Tibial artery (tissue), 4 donors: Measurements from ENCODE around the gene LZTR1.

ENCODE experiments used
- DNase-seq, 2 donors: peaks; one replicate each; pipeline ENCODE4 v3.0.0-alpha.2; 2019
- H3K27ac ChIP-seq, 2 donors: fragments of 200-600 bp; sonication (generic) in 1 of 2; 1 replicate in 1 of 2; 2 replicates in 1 of 2; pipeline ENCODE4 v1.5.1; 2018 to 2019; ENCODE audit warnings: mild to moderate bottlenecking in 1 of 2
- H3K27me3 ChIP-seq, 2 donors: fragments of 200-600 bp; sonication (generic) in 1 of 2; one replicate each; pipeline versions ENCODE4 v1.5.1 to v1.6.0; 2016 to 2019
- H3K36me3 ChIP-seq, 3 donors: fragments of 200-600 bp; sonication (generic) in 2 of 3; one replicate each; pipeline ENCODE4 v1.5.1; 2016 to 2019; ENCODE audit warnings: mild to moderate bottlenecking in 2 of 3
- H3K4me1 ChIP-seq, 4 donors: fragments of 200-600 bp; sonication (generic) in 2 of 4; 1 replicate in 3 of 4; 2 replicates in 1 of 4; pipeline ENCODE4 v1.5.1; 2016 to 2019
- H3K4me3 ChIP-seq, 2 donors: fragments of 200-600 bp; sonication (generic) in 1 of 2; 1 replicate in 1 of 2; 2 replicates in 1 of 2; pipeline ENCODE4 v1.5.1; 2018 to 2019; ENCODE audit warnings: mild to moderate bottlenecking in 2 of 2
- H3K9me3 ChIP-seq, 3 donors: fragments of 200-600 bp; sonication (generic) in 1 of 3; one replicate each; pipeline ENCODE4 v1.5.1; 2016 to 2019
- CTCF ChIP-seq, 2 experiments: fragments of 200-600 bp in 1 of 2; fragments of 450-650 bp in 1 of 2; IDR thresholded peaks; one replicate each; pipeline ENCODE4 v1.5.1; 2017 to 2019; ENCODE audit warnings: antibody characterized with exemption in 2 of 2, mild to moderate bottlenecking in 1 of 2, moderate library complexity in 1 of 2
- intact Hi-C: fragments of 100-400 bp; cut with DNase I; formaldehyde crosslinking; loops from one replicate; pipeline ENCODE4 v1.15.0; 2023; ENCODE audit warnings: low total_unique reads

LZTR1 gene

GRCh38 chr22:20989323-20990138 is 7.4 kb downstream of the LZTR1 start:
- peaks cover 31 to 90% (median 63%) of the 10 kb centered on the region in 3 donors for H3K36me3 ChIP-seq
- intact Hi-C loops = no loop called here

GRCh38 chr22:20990184-20991180 is 8.4 kb downstream of the LZTR1 start:
- no peak for TF ChIP-seq CTCF (IDR thresholded peaks at IDR 0.05)
- DNase-seq = no peak
- intact Hi-C loops = no loop called here
- no peak overlapping the region for H3K27ac ChIP-seq
- no peak overlapping the region for H3K4me3 ChIP-seq
- peaks cover 33 to 94% (median 61%) of the 10 kb centered on the region in 3 donors for H3K36me3 ChIP-seq
- no peaks in the 10 kb centered on the region for H3K27me3 ChIP-seq
- H3K4me1 ChIP-seq = no peaks in the 10 kb centered on the region
- H3K9me3 ChIP-seq = no peaks in the 10 kb centered on the region

More at GRCh38 chr22:20989323-20990138, 7.4 kb downstream of the LZTR1 start:
- H3K9me3 ChIP-seq = no peaks in the 10 kb centered on the region
- no peak overlapping the region for H3K4me3 ChIP-seq
- DNase-seq = no peak
- TF ChIP-seq CTCF (IDR thresholded peaks at IDR 0.05) = no peak
- no peaks in the 10 kb centered on the region for H3K27me3 ChIP-seq
- no peaks in the 10 kb centered on the region for H3K4me1 ChIP-seq
- no peak overlapping the region for H3K27ac ChIP-seq

- no peak for TF ChIP-seq CTCF (IDR thresholded peaks at IDR 0.05)
- intact Hi-C loops = no loop called here
- Histone ChIP-seq H3K4me1 (no peaks in the 10 kb centered on the region), H3K9me3 (no peaks in the 10 kb centered on the region), H3K4me3 (no peak overlapping the region), H3K27me3 (no peaks in the 10 kb centered on the region), H3K27ac (no peak overlapping the region), H3K36me3 (peaks cover 33 to 97% (median 63%) of the 10 kb centered on the region in 3 donors)
- no peak for DNase-seq
Observed at GRCh38 chr22:20991252-20992055, 9.4 kb downstream of the LZTR1 start.

GRCh38 chr22:20992056-20992442 is 10.0 kb downstream of the LZTR1 start:
- no peaks in the 10 kb centered on the region for H3K4me1 ChIP-seq
- DNase-seq = no peak
- H3K9me3 ChIP-seq = no peaks in the 10 kb centered on the region
- no peak overlapping the region for H3K27ac ChIP-seq
- TF ChIP-seq CTCF (IDR thresholded peaks at IDR 0.05) = no peak
- no peaks in the 10 kb centered on the region for H3K27me3 ChIP-seq
- peaks cover 33 to 97% (median 65%) of the 10 kb centered on the region in 3 donors for H3K36me3 ChIP-seq
- intact Hi-C loops = no loop called here
- H3K4me3 ChIP-seq = no peak overlapping the region
